ENCODE measurements around the gene MAFB.

MAFB gene

DNA sequence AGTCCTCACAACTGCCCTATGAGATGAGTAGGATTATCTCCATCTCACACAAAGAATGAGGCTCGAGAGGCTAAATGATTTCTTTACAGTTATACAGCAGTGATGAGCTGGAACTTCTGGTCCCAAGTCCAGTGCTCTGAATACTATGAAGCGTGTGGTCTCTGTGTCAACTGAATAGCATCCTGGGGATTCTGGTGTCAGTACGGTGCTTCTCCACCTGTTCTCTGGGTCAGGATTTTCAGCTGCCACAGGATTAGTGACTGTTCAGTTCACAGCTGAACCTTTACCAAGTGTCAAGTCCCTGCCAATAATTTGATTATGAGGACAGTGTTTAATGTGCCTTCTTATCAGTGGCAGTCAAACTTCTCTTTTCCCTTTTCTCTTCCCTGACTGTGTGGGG is 5.2 kb upstream of the MAFB start:
- H3K4me3 ChIP-seq (ENCODE audit: low read depth, low read length), result no peak overlapping the region
- DNase-seq (ENCODE audit: low read depth), result no peak
- TF ChIP-seq, protein P1, sequence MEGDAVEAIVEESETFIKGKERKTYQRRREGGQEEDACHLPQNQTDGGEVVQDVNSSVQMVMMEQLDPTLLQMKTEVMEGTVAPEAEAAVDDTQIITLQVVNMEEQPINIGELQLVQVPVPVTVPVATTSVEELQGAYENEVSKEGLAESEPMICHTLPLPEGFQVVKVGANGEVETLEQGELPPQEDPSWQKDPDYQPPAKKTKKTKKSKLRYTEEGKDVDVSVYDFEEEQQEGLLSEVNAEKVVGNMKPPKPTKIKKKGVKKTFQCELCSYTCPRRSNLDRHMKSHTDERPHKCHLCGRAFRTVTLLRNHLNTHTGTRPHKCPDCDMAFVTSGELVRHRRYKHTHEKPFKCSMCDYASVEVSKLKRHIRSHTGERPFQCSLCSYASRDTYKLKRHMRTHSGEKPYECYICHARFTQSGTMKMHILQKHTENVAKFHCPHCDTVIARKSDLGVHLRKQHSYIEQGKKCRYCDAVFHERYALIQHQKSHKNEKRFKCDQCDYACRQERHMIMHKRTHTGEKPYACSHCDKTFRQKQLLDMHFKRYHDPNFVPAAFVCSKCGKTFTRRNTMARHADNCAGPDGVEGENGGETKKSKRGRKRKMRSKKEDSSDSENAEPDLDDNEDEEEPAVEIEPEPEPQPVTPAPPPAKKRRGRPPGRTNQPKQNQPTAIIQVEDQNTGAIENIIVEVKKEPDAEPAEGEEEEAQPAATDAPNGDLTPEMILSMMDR (IDR thresholded peaks at IDR 0.05; ENCODE audit: insufficient read depth, low read depth, low read length, missing control alignments), result no peak

DNA sequence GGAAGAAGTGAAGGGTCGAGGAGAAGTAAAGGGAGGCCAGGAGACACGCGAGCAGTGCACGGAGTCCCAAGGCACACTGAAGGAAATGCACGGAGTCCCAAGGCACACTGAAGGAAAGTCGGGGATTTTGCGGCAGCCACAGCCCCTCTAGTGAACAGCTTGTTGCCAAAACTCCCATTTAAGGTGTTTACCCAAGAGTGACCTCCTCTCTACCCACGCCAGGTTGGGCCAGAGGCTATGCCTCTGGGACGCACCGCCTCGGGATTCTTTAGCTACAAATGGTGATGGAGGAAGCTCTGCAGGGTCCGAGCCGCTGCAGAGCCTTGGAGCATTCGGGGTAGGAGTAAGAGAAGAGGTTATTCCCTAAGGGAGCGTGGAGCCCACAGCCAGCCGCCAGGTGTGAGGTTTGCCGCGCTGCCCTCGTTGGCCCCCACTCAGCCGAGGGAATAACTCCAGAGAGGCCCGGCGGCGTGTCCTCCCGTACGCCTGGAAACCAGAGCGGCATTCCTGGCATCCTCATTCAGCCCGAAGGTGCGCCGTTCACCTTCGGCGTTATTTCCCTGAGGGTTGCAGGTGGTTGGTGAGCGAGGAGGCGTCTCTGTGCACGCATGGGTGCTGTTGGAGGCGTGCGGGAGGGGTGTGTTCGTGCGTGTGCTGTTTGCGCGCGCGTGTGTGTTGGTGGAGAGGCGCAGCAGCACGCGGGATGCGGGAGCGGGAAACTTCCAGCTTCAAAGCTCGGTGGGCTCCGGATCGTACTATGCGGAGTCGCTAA is 3.4 kb upstream of the MAFB start:
- H3K4me3 ChIP-seq (ENCODE audit: low read depth, low read length), result no peak overlapping the region
- TF ChIP-seq, protein P1 (IDR thresholded peaks at IDR 0.05; ENCODE audit: insufficient read depth, low read depth, low read length, missing control alignments), result no peak
- no peak for DNase-seq (ENCODE audit: low read depth)

DNA sequence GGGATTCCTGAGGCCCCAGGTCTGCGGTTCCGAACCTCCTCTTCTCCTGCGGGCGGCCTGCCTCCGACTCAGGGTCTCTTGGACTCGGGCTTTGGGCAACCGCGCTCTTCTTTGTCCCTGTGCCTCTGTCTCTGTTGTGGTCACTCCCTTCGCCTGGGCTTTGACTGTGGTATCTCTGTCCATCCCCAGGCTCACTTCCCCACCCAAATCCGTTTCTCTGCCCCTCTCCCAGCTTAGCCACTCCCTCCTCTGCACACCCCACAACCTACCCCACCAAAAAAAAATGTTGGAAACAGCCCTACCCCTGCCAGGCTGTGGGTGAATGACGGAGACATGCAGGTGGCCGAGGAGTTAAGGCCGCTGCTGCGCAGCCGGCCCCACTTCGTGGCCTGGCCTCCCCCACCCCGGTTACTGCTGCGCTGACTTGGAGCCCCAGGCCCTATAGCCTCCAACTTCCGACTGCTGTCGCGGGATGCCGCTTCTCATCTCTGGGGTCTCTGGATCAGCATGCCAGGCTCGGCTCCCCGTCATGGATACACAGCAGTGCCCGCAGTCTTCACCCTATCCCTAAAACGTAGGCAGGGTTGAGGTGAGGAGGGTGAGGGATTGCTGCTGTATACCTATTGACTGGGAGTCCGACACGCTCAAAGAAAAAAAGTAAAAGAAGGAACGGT is 2.7 kb upstream of the MAFB start:
- TF ChIP-seq, protein P1 (IDR thresholded peaks at IDR 0.05; ENCODE audit: insufficient read depth, low read depth, low read length, missing control alignments), result no peak
- no peak overlapping the region for H3K4me3 ChIP-seq (ENCODE audit: low read depth, low read length)
- no peak for DNase-seq (ENCODE audit: low read depth)

DNA sequence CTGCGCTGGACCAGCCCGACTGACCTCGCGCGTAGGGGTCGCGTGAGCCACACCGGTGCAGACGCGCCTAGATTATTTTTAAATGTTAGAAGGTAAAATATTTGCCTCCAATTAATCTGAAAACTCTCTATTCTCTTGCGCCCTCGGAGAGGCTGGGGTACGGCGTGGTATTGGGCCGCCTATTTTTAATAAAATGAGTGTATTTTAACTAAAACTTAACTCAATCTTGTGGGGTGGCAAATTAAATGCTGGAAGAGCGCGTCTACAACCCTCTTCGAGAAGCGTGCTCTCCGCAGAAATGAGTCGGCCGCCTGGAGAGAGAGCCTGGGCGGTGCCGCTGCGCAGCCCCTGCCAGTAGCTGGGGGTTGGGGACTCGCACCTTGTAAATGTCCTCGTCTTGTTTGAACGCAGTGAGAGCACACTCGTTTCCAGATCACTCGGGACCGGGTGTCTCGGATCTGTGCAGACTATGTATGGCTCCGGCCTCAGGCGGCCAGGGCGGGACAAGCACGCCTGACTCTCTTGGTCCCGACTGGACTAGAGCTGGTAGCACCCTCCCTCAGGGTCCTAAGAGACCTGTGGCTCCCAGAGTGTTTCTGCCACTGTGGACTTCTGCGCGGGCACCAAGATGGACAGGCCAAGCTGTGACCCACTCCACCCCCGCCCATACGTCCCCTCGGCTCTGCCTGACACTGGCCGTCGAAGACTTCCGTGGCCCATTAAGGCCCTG is 2.0 kb upstream of the MAFB start:
- H3K4me3 ChIP-seq (ENCODE audit: low read depth, low read length), result no peak overlapping the region
- no peak for DNase-seq (ENCODE audit: low read depth)
- TF ChIP-seq, protein P1 (IDR thresholded peaks at IDR 0.05; ENCODE audit: insufficient read depth, low read depth, low read length, missing control alignments), result no peak

DNA sequence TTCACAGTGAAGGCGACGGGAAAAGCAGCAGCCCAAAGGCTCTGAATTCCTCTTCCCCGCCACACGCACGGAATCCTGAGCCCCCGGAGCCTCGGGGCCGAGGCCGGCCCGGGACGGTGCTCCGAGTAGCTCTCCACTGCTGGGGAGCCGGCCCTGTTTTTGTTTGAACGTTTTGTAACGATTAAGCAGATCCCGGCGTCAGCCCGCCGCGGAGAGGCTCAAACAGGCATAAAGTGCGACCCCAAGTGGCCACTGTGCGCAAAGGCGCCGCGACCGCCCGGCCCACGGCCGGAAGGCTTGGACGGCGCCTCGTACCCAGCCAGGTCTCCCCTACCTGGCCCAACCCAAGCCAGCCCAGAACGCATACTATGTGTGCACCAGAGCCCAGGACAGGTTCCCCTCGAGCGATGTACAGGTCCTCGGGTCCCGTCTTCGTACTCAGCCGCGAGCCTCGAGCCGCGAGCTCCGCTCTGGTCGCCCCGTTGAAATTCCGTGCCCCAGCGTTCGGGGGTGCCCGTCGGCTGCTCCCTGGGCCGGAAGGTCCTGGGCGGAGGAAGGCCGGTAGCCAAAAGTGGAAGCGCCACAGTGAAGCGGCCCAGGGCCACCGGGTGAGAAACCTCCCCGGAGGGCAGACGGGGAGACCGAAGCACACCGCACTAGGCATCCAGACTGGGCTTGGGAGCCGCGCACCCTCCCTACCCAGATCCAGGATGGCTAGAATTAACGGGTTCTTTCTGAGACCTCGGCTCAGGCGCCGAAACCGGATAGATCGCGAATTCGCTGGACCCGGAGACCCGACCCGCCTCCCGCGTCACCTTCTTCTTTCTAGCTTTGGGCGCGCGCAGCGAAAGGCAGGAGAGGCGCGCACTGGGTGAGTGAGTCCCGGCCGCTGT is 1.2 kb upstream of the MAFB start:
- TF ChIP-seq, protein P1 (IDR thresholded peaks at IDR 0.05; ENCODE audit: insufficient read depth, low read depth, low read length, missing control alignments), result peak; percentile 83
- peak overlapping the region; percentile 34 for H3K4me3 ChIP-seq (ENCODE audit: low read depth, low read length)
- peak; percentile 84 for DNase-seq (ENCODE audit: low read depth)

All from GM12865 (cell line).